HG03135 (cell line): ENCODE measurements around the gene GSPT1.
"Not testable (repeated sequence)": the region's sequence is repeated elsewhere in the genome, so short reads cannot be mapped to it uniquely, and the experiment has no call there.

Experiments used
- ATAC-seq: cut with Tn5 transposase; IDR thresholded peaks from one replicate; pipeline ENCODE4 v1.9.1; 2021; ENCODE audit warnings: mild to moderate bottlenecking, moderate library complexity; ENCODE audit not compliant: unreplicated experiment

GSPT1 gene

DNA sequence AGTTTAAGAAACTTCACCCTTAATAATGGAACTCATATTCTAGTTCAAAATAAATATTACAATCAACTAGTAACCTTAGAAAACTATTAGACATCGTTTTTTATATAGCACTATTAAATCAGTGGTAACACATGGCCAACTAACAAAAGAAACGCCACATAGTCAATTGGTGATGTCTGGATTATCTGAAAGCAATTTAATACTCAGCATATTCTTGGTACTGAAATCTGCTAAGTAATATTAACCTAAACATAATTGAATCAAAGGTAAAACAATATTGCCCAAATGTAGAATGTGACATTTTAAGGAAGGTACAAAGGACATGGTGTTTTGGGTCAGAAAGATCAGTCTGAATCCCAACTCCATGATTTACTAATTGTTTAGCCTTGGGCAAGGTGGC, 53.3 kb downstream of the GSPT1 start:
- no peak for ATAC-seq

DNA sequence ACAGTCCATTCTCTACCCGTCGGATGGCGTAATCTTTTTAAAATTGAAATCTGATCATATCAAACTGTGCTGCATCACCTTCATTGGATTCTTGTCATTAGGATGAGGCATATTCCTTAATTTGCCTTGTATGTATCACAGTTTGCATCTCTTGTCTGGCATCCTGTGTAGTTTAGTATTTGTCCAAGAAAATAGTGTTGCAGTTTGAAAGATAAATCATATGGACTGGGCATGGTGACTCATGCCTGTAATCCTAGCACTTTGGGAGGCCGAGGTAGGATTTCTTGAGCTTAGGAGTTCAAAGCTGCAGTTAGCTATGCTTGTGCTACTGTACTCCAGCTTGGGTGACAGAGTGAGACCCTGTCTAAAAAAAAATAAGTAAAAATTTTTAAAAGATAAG, 58.6 kb downstream of the GSPT1 start:
- ATAC-seq: no peak

DNA sequence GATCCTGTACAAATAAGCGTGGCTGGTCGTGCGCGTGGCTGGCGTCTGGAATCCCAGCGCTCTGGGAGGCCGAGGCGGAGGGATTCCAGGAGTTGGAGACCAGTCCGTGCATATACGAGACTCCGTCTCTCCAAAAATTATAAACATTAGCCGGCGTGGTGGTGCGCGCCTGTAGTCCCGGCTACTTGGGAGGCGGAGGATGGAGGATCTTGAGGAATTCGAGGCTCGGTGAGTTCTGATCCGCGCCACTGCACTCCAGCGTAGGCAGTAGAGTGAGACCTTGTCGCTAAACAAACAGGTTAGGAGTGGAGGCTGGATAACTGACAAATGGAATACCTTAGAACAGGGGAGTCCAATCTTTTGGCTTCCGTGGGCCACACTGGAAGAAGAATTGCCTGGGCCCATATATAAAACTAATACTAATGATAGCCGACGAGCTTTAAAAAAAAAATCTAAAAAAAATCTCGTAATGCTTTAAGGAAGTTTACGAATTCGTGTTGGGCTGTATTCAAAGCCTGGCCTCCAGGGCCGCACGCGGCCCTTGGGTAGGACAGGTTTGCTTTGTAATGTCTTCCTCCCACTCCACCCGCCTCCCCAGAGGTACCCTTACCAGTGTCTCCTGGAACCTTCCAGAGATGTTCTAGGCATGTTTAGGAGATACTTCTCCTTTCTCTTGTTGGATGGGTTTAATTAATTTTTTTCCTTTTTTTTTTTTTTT, 63.5 kb downstream of the GSPT1 start:
- ATAC-seq: no peak

DNA sequence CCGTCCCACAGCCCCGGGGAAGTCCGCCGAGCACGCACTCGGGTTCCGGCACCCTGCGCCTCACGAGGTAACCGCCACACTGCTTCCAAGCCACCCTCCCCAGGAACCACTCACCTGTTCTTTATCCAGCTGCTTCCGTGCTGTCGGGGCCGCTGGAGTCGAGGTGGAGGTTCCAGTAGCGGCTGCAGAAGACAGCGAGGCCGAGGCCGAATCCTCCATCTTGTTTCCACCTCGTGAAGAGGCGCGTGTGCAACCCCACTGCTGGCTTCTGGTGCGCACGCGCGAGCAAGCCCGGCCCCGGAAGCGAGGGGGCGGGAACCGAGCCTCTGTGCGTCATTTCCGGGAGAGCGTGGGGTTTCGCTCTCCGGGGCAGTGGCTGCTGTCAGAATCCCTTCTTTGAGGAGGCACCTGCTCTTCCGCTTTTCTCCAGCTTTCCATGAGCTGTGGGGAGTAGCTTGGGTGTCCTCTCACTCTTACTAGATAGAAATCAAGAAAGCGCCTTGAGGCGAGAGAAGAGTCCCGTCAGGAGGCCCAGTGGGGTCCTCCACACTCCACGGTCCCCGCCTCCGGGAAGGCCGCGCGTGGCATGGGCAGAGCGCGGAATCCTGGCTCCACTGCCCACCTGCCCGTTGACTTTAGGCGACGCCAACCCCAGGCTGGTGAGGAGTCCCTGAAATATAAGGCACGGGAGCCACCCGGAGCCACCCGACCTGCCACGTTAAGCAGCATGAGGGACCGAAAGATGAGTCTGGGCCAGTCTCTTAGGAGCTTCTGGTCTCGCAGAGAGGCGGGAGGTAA, 64.3 kb downstream of the GSPT1 start, which contains the start of gene RSL1D1:
Gene RSL1D1, minus strand, starts transcription at position 249 of the 798 bp plus-strand sequence. Its CDS starts 30 bp downstream, at position 219.
- peak; percentile 90 for ATAC-seq

DNA sequence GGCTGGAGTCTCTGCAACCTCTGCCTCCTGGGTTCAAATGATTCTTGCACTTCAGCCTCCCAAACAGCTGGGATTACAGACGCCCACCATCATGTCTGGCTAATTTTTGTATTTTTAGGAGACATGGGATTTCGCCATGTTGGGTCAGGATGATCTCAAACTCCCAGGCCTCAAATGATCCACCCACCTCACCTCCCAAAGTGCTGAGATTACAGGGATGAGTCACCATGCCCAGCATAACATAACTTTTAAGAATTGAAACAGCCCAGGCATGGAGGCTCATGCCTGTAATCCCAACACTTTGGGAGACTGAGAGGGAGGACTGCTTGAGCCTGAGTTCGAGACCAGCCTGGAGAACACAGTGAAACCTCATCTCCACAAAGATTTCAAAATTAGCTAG, 66.9 kb downstream of the GSPT1 start:
- ATAC-seq: no peak

DNA sequence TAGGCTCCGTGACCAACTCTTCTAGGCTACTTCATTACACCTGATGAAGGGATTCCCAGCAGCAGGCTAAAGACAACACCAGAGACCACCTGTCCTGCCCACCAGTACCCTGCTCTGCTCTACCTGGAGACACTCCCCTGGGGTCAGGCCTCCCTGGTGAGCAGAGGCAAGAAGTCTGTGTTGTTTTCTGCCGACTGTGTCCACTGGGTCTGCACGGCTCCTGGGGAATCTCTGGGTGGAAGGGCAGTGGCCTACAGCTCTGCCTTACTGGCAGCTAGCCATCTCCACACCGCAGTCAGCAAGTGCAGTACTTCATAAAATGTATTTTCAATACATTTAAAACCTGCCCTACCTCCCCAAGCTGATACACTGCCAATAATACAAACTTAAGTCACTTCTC, 71.3 kb downstream of the GSPT1 start:
- no peak for ATAC-seq

DNA sequence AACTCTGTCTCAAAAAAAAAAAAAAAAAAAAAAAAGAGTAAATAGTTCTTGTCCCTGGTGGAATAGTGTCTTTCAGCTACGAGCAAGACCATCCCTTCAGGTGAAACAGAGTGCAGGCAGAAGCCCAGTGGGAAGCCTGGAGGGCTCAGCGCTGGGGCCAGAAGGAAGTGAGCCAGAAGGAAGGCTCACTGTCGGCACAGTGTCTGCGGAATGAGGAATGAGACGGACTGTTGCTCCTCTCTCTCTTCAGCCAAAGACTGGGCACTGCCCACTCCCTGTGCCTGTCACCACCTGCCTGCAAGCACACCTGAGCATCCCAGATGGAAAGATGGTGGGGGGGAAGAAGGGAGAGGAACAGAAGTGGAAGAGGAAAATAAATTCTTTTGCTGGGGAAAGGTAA, 71.9 kb downstream of the GSPT1 start:
- no peak for ATAC-seq

DNA sequence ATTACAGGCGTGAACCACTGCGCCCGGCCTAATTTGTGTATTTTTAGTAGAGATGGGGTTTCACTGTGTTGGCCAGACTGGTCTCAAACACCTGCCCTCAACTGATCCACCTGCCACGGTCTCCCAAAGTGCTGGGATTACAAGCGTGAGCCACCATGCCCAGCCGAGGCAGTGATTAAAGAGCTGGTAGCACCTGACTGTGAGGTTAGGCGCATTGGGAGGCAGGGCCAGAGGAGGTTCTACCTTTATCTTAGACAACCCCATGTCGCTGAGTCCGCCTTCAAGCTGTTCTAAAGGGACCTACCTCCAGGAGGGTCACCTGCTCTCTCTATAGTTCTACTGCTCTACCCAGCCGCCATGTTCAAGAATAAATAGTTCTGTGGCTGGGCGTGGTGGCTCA, 72.5 kb downstream of the GSPT1 start:
- ATAC-seq: no peak

DNA sequence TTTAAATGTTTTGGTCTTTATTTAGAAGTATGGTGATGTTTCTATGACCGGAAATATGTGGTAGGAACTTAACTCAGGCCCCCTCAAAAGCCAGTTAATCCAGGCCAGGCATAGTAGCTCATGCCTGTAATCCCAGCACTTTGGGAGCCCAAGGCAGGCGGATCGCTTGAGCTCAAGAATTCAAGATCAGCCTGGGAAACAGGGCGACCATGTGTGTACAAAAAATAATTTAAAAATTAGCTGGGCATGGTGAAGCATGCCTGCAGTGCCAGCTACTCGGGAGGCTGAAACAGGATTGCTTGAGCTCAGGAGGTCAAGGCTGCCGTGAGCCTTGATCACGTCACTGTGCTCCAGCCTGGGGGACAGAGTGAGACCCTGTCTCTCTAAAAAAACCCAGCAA, 74.7 kb downstream of the GSPT1 start:
- ATAC-seq: no peak

DNA sequence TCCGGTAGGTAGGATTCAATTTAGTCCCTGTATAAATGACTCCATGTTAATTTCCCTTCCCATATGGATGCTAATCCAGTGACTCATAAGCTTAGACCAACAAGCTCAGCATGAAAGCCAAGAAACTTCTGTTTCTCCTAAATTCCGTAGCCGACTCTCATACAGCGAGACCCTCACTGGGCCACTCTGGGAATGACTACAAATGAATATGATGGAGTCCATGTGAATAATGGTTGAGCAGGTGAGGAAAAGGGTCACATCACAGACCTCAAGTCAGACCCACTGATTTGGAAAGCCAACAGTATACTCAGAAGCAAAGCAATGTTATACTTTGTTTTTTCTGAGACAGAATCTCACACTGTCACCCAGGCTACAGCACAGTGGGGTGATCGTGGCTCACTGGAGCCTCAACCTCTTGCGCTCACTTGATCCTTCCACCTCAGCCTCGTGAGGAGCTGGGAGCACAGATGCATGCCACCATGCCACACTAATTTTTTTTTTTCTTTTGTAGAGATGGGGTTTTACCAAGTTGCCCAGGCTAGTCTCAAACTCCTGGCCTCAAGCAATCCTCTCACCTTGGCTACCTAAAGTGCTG, 79.0 kb downstream of the GSPT1 start:
- ATAC-seq: no peak

DNA sequence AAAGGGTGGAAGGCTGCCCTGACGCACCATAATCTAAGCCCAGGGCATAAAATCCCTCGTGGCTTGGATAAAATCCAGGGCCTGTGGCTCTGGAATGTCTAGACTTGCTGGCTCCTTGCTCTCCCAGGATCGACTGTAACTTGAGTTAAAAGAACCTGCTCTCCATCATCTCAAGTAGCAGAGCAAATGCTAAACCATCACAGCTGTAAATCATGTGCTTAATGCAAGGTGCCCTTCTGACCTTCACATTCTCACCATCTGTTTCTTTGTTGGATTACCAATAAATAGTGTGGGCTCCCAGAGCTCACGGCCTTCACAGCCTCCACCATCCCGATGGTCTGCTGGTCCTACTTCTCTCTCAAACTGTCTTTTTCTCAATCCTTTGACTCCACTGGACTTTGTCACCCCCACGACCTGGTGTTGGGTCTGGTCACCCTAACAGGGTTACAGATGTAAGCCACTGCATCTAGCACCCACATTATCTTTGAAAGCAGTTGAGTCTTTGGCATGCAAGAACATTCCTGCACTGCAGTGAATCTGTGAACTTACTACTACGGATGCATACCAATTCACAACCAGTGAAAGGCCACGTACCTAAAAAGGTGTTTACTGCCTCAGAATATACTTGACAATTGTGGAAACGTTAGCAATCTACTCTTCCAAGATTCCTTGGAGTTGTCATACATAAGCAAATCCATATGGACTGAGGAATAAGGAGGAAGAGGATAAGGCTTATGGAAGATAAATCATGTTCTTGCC, 79.7 kb downstream of the GSPT1 start:
- no peak for ATAC-seq

DNA sequence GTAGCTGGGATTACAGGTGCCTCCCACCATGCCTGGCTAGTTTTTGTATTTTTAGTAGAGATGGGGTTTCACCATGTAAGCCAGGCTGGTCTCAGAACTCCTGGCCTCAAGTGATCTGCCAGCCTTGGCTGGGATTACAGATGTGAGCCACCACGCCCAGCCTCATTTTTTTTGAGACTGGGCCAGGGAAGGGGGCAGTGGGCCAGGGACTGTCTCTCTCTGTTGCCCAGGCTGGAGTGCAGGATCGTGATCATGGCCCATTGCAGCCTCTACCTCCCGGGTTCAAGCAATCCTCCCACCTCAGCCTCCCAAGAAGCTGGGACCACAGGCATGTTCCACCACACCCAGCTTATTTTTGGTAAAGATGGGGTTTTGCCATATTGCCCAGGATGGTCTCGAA, 80.4 kb downstream of the GSPT1 start:
- ATAC-seq: no peak

DNA sequence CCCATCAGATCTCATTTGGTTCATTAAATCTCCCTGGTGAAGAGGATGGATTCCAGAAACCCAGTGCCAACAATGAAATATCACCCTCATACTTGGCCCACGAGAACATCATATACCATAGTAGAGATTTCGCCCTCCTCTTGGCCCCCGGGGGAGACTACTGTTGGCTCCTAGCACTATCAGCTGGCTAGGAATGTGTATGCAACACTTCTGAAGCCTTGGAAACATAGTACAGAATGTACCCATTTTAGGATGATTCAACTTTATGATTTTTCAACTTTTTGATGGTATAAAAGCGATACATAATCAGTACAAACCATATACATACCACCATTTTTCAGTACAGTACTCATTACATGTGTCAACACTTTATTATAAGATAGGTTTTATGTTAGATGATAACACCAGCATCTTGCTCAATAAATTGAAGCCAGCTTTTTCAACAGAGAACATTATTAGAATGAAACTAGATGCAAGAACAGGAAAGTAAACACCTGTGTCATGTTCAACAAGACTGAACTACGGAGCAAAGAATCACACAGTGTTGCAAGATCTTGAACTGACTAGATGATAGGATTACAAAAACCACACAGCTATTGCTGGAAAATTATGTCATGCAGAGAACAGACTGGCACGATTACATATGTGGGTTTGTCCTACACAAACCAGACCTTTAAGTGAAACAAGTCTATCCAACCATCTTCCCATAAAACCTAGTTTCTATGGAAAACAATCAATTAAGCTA, 81.6 kb downstream of the GSPT1 start:
- ATAC-seq: no peak

DNA sequence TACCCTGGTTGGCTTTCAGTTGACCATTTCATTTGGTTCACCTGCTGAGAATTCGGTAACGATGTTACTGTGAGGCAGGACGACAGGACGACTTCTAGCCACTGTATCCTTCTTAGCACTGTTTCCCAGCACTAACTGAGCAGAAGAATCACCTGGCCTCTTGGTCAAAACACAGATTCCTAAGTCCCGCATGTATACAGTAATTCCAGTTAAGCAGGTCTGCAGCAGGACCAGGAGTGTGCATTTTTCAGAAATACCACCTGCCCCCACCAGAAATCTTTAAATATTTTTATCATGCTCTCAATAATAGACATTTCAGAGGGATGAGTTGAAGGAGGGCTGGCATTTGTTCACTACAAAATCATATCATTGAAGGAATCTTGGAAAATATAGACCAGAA, 87.1 kb downstream of the GSPT1 start:
- ATAC-seq: no peak

DNA sequence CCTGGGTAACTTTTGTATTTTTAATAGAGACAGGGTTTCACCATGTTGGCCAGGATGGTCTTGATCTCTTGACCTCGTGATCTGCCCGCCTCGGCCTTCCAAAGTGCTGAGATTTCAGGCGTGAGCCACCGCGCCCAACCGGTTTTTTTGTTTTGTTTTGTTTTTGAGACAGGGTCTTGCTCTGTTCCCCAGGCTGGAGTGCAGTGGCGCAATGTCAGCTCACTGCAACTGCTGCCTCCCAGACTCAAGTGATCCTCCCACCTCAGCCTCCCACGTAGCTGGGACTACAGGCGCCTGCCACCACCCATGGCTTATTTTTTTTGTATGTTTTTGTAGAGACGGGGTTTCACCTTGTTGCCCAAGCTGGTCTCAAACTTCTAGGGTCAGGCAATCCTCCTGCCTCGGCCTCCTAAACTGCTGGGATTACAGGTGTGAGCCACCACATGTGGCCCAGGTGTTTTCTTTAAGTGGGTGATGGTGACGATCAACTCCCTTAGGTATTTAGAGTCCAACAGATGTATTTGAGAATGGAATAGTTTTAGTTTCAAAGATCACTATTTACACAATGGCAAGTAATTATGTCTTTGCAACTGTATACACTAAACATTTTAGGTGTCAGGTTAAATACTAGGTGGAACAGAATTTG, 90.1 kb downstream of the GSPT1 start:
- ATAC-seq: not testable (repeated sequence)

DNA sequence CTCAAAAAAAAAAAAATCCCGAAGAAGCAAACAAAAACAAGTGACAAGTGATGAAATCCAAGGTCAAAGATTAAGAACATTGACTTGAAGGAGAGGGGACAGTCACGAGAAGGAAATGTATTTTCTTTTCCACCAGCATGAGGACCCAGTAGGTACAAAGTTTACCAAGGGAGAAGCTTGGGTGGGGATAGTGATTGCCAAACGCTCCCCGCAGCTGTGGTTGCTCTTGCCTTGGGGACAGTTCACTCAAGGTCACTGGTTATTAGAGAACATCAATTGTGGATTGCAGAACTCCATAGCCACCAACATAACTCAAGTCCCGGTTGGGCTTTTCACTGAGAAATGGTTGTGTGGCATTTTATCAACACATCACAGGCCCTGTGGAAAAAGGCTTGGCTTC, 91.4 kb downstream of the GSPT1 start:
- no peak for ATAC-seq

DNA sequence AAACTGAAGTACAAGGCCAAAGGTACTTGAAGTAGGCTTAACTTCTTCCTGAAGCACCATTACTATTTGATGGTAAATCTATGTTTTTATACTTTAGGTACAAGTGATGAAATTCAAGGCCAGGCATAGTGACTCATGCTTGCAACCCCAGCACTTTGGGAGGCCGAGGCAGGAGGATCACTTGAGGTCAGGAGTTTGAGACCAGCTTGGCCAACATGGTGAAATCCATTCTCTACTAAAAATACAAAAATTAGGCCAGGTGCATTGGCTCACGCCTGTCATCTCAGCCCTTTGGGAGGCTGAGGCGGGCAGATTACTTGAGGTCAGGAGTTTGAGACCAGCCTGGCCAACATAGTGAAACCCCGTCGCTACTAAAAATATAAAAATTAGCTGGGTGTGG, 92.1 kb downstream of the GSPT1 start:
- not testable (repeated sequence) for ATAC-seq

DNA sequence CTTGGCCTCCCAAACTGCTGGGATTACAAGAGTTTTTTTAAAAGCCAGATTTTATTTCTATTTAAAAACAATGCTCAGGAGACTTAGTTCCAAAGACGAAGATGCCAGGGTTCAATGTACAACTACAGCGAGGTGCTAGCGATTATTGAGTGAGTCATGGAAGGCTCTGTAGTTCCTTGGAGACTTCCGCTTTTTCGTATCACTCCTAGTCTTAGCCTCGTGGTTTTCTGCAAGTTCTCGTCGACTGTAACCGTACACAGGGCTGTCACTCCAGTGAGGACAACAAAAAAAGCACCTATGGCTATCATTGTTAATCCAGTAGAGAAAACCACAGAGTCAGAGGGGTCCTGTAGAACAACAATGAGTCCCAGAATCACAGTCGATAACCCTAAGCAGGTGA, 96.0 kb downstream of the GSPT1 start:
- no peak for ATAC-seq

DNA sequence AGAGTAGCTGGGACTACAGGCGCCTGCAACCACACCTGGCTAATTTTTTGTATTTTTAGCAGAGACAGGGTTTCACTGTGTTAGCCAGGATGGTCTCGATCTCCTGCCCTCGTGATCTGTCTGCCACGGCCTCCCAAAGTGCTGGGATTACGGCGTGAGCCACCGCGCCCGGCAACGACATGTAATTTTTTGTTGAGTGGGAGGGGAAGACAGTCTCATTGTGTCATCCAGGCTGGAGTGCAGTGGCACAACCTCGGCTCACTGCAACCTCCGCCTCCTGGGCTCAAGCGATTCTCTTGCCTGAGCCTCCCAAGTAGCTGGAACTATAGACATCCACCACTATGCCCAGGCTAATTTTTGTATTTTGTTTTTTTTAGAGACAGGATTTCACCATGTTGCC, 96.8 kb downstream of the GSPT1 start:
- ATAC-seq: not testable (repeated sequence)
